ENCODE data around the gene ARHGAP18.

The ARHGAP18 gene

DNA sequence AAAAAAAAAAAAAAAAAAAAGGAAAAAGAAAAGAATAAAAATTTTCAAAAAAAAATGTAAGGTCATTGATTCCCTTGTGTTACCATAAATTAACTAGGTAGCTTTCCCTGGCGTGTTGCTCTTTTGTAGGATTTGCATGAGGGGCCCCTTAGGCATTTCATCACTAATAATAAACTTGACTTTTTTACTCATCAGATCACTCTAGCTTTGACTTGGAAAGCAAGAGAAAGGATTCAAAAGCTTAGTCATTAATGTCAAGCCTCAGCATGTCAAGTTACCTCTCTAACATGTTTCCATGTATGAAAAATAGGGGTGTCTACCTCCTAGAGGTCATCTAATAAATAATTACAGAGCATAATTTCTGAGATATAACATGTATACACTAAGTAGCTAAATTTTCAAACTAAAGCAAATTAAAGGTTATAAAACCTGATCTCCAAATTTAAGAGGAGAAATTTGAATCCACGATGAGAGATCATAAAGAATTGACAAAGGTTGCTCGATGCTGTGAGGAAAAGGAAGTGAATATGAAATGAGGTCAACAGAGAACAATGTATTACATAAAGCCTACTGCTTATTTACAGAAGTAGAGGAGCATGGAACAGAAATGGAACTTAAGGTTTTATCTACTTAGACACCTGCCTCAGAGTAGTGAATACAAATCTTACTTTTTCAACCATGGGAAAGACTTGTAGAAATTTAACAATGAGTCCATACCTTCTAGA is 86.8 kb downstream of the ARHGAP18 start:
- Histone ChIP-seq H3K4me3 (ENCODE audit: insufficient read depth, low read length, poor library complexity, severe bottlenecking) (no peak overlapping the region), H3K9ac (ENCODE audit: low read length) (no peak overlapping the region), H3K27me3 (ENCODE audit: low read length) (no peaks in the 10 kb centered on the region), H2AFZ (ENCODE audit: low read depth, low read length, severe bottlenecking) (no peak overlapping the region), H3F3A (ENCODE audit: insufficient read depth) (no peaks in the 10 kb centered on the region), H4K20me1 (ENCODE audit: low read depth, low read length) (no peaks in the 10 kb centered on the region), H3K27ac (ENCODE audit: low read depth, low read length) (no peak overlapping the region), H3K9me2 (replicated peaks; ENCODE audit: insufficient read depth, low read length) (no peaks in the 10 kb centered on the region), H3K79me2 (ENCODE audit: insufficient read depth, low read length) (no peaks in the 10 kb centered on the region), H3K4me2 (ENCODE audit: low read depth, low read length, poor library complexity, severe bottlenecking) (no peak overlapping the region), H3K36me3 (ENCODE audit: low read length) (no peaks in the 10 kb centered on the region), H3K9me3 (ENCODE audit: insufficient read depth, low read length) (no peaks in the 10 kb centered on the region)
- no peak for TF ChIP-seq CTCF (IDR thresholded peaks at IDR 0.05; ENCODE audit: insufficient read depth, low read length, poor library complexity, severe bottlenecking)

DNA sequence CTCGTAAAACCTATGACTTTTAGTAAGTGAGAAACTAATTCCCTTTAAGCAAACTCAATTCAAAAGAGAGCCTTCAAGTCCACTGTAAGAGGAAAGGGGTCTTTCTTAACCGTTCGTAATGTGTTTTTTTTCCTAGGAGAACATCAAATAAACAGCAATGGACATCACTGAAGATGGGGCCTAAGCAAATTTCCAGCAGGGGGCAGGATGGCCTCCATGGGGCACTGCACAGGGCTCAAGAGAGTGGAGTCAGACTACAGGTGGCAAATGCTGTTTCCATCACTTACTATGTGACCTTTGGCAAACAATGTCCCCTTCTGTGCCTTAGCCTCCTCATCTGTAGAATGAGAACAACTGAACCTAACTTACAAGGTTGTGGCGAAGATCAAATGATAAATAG is 88.7 kb downstream of the ARHGAP18 start:
- Histone ChIP-seq H3F3A (ENCODE audit: insufficient read depth) (no peaks in the 10 kb centered on the region), H3K79me2 (ENCODE audit: insufficient read depth, low read length) (no peaks in the 10 kb centered on the region), H3K9ac (ENCODE audit: low read length) (no peak overlapping the region), H3K9me3 (ENCODE audit: insufficient read depth, low read length) (no peaks in the 10 kb centered on the region), H2AFZ (ENCODE audit: low read depth, low read length, severe bottlenecking) (no peak overlapping the region), H3K27me3 (ENCODE audit: low read length) (no peaks in the 10 kb centered on the region), H4K20me1 (ENCODE audit: low read depth, low read length) (no peaks in the 10 kb centered on the region), H3K27ac (ENCODE audit: low read depth, low read length) (no peak overlapping the region), H3K4me3 (ENCODE audit: insufficient read depth, low read length, poor library complexity, severe bottlenecking) (no peak overlapping the region), H3K4me2 (ENCODE audit: low read depth, low read length, poor library complexity, severe bottlenecking) (no peak overlapping the region), H3K9me2 (replicated peaks; ENCODE audit: insufficient read depth, low read length) (no peaks in the 10 kb centered on the region), H3K36me3 (ENCODE audit: low read length) (no peaks in the 10 kb centered on the region)
- TF ChIP-seq CTCF (IDR thresholded peaks at IDR 0.05; ENCODE audit: insufficient read depth, low read length, poor library complexity, severe bottlenecking), result peak; percentile 23
- no peak for TF ChIP-seq EZH2phosphoT487 (conservative IDR thresholded peaks at IDR 0.05; ENCODE audit: low read length)

GRCh38 chr6:129620234-129620610 is 89.8 kb downstream of the ARHGAP18 start:
- Histone ChIP-seq H3K27ac (ENCODE audit: low read depth, low read length) (no peak overlapping the region), H3K9me3 (ENCODE audit: insufficient read depth, low read length) (no peaks in the 10 kb centered on the region), H3K27me3 (ENCODE audit: low read length) (no peaks in the 10 kb centered on the region), H3K79me2 (ENCODE audit: insufficient read depth, low read length) (no peaks in the 10 kb centered on the region), H3F3A (ENCODE audit: insufficient read depth) (no peaks in the 10 kb centered on the region), H3K36me3 (ENCODE audit: low read length) (no peaks in the 10 kb centered on the region), H3K9me2 (replicated peaks; ENCODE audit: insufficient read depth, low read length) (no peaks in the 10 kb centered on the region), H3K4me3 (ENCODE audit: insufficient read depth, low read length, poor library complexity, severe bottlenecking) (no peak overlapping the region), H2AFZ (ENCODE audit: low read depth, low read length, severe bottlenecking) (no peak overlapping the region), H4K20me1 (ENCODE audit: low read depth, low read length) (0 out of 2 replicates have a peak, but pooled peaks cover 4% of the 10 kb centered on the region), H3K4me2 (ENCODE audit: low read depth, low read length, poor library complexity, severe bottlenecking) (no peak overlapping the region), H3K9ac (ENCODE audit: low read length) (no peak overlapping the region)
- TF ChIP-seq CTCF (IDR thresholded peaks at IDR 0.05; ENCODE audit: insufficient read depth, low read length, poor library complexity, severe bottlenecking) (no peak), EZH2phosphoT487 (conservative IDR thresholded peaks at IDR 0.05; ENCODE audit: low read length) (no peak)

Measured in SU-DHL-6 (cell line).